Right atrium auricular region (tissue), 2 donors: ENCODE data around the gene PHOSPHO2. TPM values are rescaled to one million over a fixed set of nuclear protein-coding genes. Genes with fewer than 3 reads are reported as not detected.
A peak's percentile ranks its signal among the peaks of the same experiment; 100 is the strongest.

Experiments
- DNase-seq: peaks from one replicate; pipeline ENCODE4 v3.0.0-alpha.2; 2019; ENCODE audit warnings: low spot score
- H3K27ac ChIP-seq, 2 donors: fragments of 200-600 bp; sonication (generic); 1 replicate in 1 of 2; 2 replicates in 1 of 2; pipeline ENCODE4 v1.5.1; 2016 to 2019
- H3K27me3 ChIP-seq, 2 donors: fragments of 200-600 bp; sonication (generic); one replicate each; pipeline versions ENCODE4 v1.5.1 to v1.6.0; 2017 to 2019
- H3K36me3 ChIP-seq: fragments of 200-600 bp; sonication (generic); one replicate; pipeline ENCODE4 v1.5.1; 2016
- H3K4me1 ChIP-seq, 2 donors: fragments of 200-600 bp; sonication (generic); one replicate each; pipeline versions ENCODE4 v1.5.1 to v1.6.0; 2017 to 2019
- H3K4me3 ChIP-seq, 2 donors: fragments of 200-600 bp; sonication (generic); 1 replicate in 1 of 2; 2 replicates in 1 of 2; pipeline ENCODE4 v1.5.1; 2017 to 2019; ENCODE audit warnings: mild to moderate bottlenecking in 1 of 2, moderate library complexity in 1 of 2
- H3K9me3 ChIP-seq, 2 donors: fragments of 200-600 bp; sonication (generic); one replicate each; pipeline ENCODE4 v1.5.1; 2019
- CTCF ChIP-seq, 2 donors: fragments of 200-600 bp; sonication (generic); IDR thresholded peaks; one replicate each; pipeline ENCODE4 v1.5.1; 2019; ENCODE audit warnings: antibody characterized with exemption in 2 of 2
- total RNA-seq, 2 donors: library from RNA; depleted of rRNA; stranded (reverse); fragments of >200 nt; gene quantifications; one replicate each; pipeline ENCODE4 v1.1.0, GENCODE V29; 2016

The PHOSPHO2 gene
- total RNA-seq, 2 donors from 2014 or later = 3.4 to 4.8 TPM

DNA sequence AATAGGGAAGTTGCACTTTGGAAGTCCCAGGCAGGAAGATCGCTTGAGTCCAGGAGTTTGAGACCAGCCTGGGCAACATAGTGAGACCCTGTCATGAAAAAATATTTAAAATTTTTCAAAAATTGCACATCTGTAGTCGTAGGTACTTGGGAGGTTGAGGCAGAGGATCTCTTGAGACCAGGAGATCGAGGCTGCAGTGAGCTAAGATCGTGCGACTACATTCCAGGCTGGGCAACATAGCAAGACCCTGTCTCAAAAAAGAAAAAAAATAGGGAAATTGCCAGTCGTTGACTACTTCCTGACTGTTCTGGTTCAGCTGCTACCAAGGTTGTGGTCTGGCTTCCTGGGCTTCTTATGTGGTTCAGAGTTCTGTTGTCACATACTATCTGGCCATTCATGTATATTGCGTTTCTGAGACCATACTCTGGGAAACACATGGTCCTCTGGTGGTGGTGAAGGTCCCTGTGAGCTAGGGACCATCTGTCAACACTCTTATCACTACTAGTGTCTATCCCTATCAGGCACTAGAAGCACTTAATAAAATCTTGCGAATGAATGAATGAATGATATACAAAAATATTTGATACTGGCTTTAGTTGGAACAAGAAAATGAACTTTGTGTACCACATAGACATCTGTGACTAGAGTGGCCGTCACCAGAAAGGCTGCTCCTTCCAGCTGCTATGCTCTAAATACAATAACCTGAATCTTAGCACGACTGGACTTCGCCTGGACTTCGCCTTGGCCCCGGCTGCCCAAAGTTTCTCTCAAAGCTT is 38.5 kb downstream of the PHOSPHO2 start:
- Histone ChIP-seq H3K4me3 (peak overlapping the region; percentile 55 to 65), H3K4me1 (peaks cover 0 to 12% of the 10 kb centered on the region in 2 donors), H3K27me3 (no peaks in the 10 kb centered on the region), H3K9me3 (no peaks in the 10 kb centered on the region), H3K36me3 (no peaks in the 10 kb centered on the region), H3K27ac (peak overlapping the region; percentile 67 to 79)
- TF ChIP-seq CTCF (IDR thresholded peaks at IDR 0.05) = no peak
- DNase-seq = no peak

GRCh38 chr2:169734169-169734847 is 40.0 kb downstream of the PHOSPHO2 start:
- H3K4me3 ChIP-seq = peak overlapping the region; percentile 55 to 65
- H3K9me3 ChIP-seq = no peaks in the 10 kb centered on the region
- H3K4me1 ChIP-seq = peaks cover 0 to 12% of the 10 kb centered on the region in 2 donors
- DNase-seq = no peak
- H3K27ac ChIP-seq = peak overlapping the region; percentile 60 to 79
- TF ChIP-seq CTCF (IDR thresholded peaks at IDR 0.05) = no peak
- H3K36me3 ChIP-seq = no peaks in the 10 kb centered on the region
- no peaks in the 10 kb centered on the region for H3K27me3 ChIP-seq

DNA sequence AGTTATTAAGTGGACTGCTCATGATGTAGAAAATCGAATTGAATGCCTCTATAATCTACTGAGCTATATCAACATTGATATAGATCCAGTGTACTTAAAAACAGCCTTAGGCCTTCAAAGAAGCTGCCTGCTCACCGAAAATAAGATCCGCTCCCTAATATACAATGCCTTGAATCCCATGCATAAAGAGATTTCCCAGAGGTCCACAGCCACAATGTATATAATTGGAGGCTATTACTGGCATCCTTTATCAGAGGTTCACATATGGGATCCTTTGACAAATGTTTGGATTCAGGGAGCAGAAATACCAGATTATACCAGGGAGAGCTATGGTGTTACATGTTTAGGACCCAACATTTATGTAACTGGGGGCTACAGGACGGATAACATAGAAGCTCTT is 41.4 kb downstream of the PHOSPHO2 start:
- Histone ChIP-seq H3K4me1 (peaks cover 0 to 12% of the 10 kb centered on the region in 2 donors), H3K4me3 (peak overlapping the region; percentile 1 to 65), H3K36me3 (no peaks in the 10 kb centered on the region), H3K27me3 (no peaks in the 10 kb centered on the region), H3K27ac (no peak overlapping the region), H3K9me3 (no peaks in the 10 kb centered on the region)
- TF ChIP-seq CTCF (IDR thresholded peaks at IDR 0.05) = no peak
- DNase-seq = no peak

- H3K27ac ChIP-seq = peak overlapping the region in 1 of 2 donors; percentile 35
- peaks cover 0 to 12% of the 10 kb centered on the region in 2 donors for H3K4me1 ChIP-seq
- DNase-seq = no peak
- H3K27me3 ChIP-seq = no peaks in the 10 kb centered on the region
- no peaks in the 10 kb centered on the region for H3K9me3 ChIP-seq
- no peaks in the 10 kb centered on the region for H3K36me3 ChIP-seq
- peak overlapping the region; percentile 15 to 23 for H3K4me3 ChIP-seq
- TF ChIP-seq CTCF (IDR thresholded peaks at IDR 0.05) = no peak
Measured at GRCh38 chr2:169736902-169737301, 42.6 kb downstream of the PHOSPHO2 start.

- no peak for DNase-seq
- H3K27ac ChIP-seq = no peak overlapping the region
- no peak overlapping the region for H3K4me3 ChIP-seq
- no peaks in the 10 kb centered on the region for H3K36me3 ChIP-seq
- TF ChIP-seq CTCF (IDR thresholded peaks at IDR 0.05) = no peak
- peaks cover 0 to 4% of the 10 kb centered on the region in 2 donors for H3K4me1 ChIP-seq
- no peaks in the 10 kb centered on the region for H3K27me3 ChIP-seq
- H3K9me3 ChIP-seq = no peaks in the 10 kb centered on the region
Measured at GRCh38 chr2:169738566-169739229, 44.4 kb downstream of the PHOSPHO2 start.
